Sigmoid colon (tissue), 7 donors: ENCODE measurements around the gene SIDT1. TPM values are rescaled to one million over a fixed set of nuclear protein-coding genes. Genes with fewer than 3 reads are reported as not detected.

Experiments
- DNase-seq: peaks from one replicate; pipeline ENCODE4 v3.0.0-alpha.2; 2019
- H3K27ac ChIP-seq, 4 donors: fragments of 200-600 bp; sonication (generic); one replicate each; pipeline ENCODE4 v1.5.1; 2016 to 2019; ENCODE audit warnings: mild to moderate bottlenecking in 1 of 4
- H3K27me3 ChIP-seq, 3 donors: fragments of 200-600 bp; sonication (generic); one replicate each; pipeline ENCODE4 v1.5.1; 2019; ENCODE audit warnings: mild to moderate bottlenecking in 1 of 3
- H3K36me3 ChIP-seq, 4 donors: fragments of 200-600 bp; sonication (generic); one replicate each; pipeline ENCODE4 v1.5.1; 2016 to 2019
- H3K4me1 ChIP-seq, 4 donors: fragments of 200-600 bp; sonication (generic); one replicate each; pipeline ENCODE4 v1.5.1; 2017 to 2019
- H3K4me3 ChIP-seq, 4 donors: fragments of 200-600 bp; sonication (generic); one replicate each; pipeline ENCODE4 v1.5.1; 2017 to 2019; ENCODE audit warnings: mild to moderate bottlenecking in 2 of 4, moderate library complexity in 1 of 4
- H3K9me3 ChIP-seq, 4 donors: fragments of 200-600 bp in 3 of 4; sonication (generic) in 3 of 4; one replicate each; pipeline versions ENCODE4 v1.5.1 to v1.6.1; 2013 to 2019
- EP300 ChIP-seq, 4 donors: sonication (generic); formaldehyde crosslinking; IDR thresholded peaks; one replicate each; pipeline ENCODE4 v1.6.1; 2017; ENCODE audit warnings: antibody characterized with exemption in 4 of 4
- POLR2A ChIP-seq, 2 donors: fragments of 450-650 bp; IDR thresholded peaks; one replicate each; pipeline ENCODE4 v1.6.1; 2016; ENCODE audit warnings: antibody characterized with exemption in 2 of 2, mild to moderate bottlenecking in 2 of 2, moderate library complexity in 2 of 2
- POLR2AphosphoS5 ChIP-seq, 4 donors: sonication (generic); formaldehyde crosslinking; IDR thresholded peaks; one replicate each; pipeline ENCODE4 v1.6.1; 2017; ENCODE audit warnings: antibody characterized with exemption in 4 of 4
- WGBS, 2 donors: extraction: QIAGEN DNeasy Blood & Tissue Kit; methylation state at CpG; one replicate each; pipeline ENCODE4 v1.1.7; 2013; 5-methylcytosine and 5-hydroxymethylcytosine counted together
- intact Hi-C: fragments of 100-400 bp; cut with DNase I; formaldehyde crosslinking; loops from one replicate; pipeline ENCODE4 v1.15.1; 2023
- polyA plus RNA-seq, 3 donors: library from polyadenylated mRNA; stranded (reverse); fragments of 200-250 nt; gene quantifications; one replicate each; pipeline ENCODE4 v1.2.3, GENCODE V29; 2013
- total RNA-seq, 4 donors: library from RNA; depleted of rRNA; stranded (reverse); fragments of >200 nt; gene quantifications; one replicate each; pipeline ENCODE4 v1.1.0, GENCODE V29; 2016
- TF ChIP-seq, protein P1 (sequence below), 4 experiments: fragments of 450-650 bp in 3 of 4; fragments of 200-600 bp in 1 of 4; IDR thresholded peaks; one replicate each; pipeline ENCODE4 v1.5.1; 2016 to 2019; ENCODE audit warnings: antibody characterized with exemption in 4 of 4, mild to moderate bottlenecking in 3 of 4, moderate library complexity in 2 of 4
- donor health status: healthy with polysubstance abuse.
- donor health status: Bipolar disorder and iron deficiency.
- donor health status: healthy.

The SIDT1 gene
- total and polyA plus RNA-seq, 7 donors, result 0.49 to 16.7 (median 1.4) TPM

DNA sequence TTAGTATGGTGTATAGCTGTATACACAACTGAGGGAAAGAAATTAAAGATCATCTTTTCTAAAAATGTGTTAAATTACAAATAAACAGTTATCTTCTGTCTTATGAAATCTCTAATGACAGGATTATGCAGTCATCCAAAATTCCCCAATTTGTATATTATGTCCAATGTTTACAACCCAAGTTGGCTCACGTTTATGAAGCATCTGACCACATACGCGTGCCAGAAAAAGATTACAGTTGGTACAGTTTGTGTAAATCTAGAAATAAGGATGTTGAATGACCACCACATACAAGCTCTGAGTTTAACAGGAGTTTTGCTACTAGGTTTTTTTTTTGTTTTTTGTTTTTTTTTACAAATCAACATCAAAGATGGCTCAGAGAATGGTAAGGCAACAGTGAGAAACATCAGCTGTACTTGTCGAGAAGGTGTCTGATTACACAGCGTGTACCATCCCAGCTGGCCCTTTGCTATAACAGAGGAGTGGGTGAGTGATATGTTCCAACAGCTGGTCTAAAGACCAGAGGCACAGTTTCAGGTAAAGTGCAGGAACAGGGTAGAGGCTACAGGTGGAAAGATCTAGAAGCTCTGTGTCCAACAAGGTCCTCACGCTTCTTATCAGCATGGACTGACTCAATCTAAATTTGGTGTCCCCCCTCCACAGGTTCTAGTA is 117.0 kb downstream of the SIDT1 start:
- intact Hi-C loops, result no loop called here
- no peaks in the 10 kb centered on the region for H3K27me3 ChIP-seq
- DNase-seq, result no peak
- peaks cover 0 to 30% (median 17%) of the 10 kb centered on the region in 4 donors for H3K4me1 ChIP-seq
- peaks cover 0 to 5% (median 0%) of the 10 kb centered on the region in 4 donors for H3K9me3 ChIP-seq
- H3K27ac ChIP-seq, result peak overlapping the region in 2 of 4 donors; percentile 4 to 61
- WGBS, 2 donors, result 86 to 92% methylated on average over 6 of the region's 6 CpGs
- no peak overlapping the region for H3K4me3 ChIP-seq
- TF ChIP-seq EP300 (IDR thresholded peaks at IDR 0.05) (no peak), POLR2A (IDR thresholded peaks at IDR 0.05) (no peak), POLR2AphosphoS5 (IDR thresholded peaks at IDR 0.05) (no peak)
- TF ChIP-seq, protein P1, sequence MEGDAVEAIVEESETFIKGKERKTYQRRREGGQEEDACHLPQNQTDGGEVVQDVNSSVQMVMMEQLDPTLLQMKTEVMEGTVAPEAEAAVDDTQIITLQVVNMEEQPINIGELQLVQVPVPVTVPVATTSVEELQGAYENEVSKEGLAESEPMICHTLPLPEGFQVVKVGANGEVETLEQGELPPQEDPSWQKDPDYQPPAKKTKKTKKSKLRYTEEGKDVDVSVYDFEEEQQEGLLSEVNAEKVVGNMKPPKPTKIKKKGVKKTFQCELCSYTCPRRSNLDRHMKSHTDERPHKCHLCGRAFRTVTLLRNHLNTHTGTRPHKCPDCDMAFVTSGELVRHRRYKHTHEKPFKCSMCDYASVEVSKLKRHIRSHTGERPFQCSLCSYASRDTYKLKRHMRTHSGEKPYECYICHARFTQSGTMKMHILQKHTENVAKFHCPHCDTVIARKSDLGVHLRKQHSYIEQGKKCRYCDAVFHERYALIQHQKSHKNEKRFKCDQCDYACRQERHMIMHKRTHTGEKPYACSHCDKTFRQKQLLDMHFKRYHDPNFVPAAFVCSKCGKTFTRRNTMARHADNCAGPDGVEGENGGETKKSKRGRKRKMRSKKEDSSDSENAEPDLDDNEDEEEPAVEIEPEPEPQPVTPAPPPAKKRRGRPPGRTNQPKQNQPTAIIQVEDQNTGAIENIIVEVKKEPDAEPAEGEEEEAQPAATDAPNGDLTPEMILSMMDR (IDR thresholded peaks at IDR 0.05), result no peak
- no peaks in the 10 kb centered on the region for H3K36me3 ChIP-seq

DNA sequence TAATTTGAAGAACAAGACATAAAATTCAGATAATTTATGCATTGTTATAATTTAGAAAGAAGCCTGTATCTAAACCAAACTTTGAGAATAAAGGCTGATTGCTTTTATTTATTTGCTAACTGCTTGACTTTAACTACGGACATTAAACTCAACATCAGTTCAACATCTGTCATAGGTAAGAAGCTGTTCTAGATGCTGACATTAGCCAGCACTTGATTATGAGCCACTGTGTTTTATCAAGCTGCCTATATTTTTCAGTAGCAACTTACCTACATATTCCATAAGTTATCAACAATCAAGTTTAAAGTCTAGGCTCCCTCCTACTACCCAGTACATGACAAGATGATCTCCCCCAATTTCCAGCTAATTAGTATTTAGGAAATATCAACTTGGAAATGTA is 122.0 kb downstream of the SIDT1 start:
- WGBS, 2 donors, result 82 to 84% methylated on average over 1 of the region's 1 CpG
- Histone ChIP-seq H3K9me3 (no peaks in the 10 kb centered on the region), H3K27ac (peak overlapping the region in 3 of 4 donors; percentile 37 to 50 (median 43)), H3K36me3 (peaks cover 0 to 6% (median 2%) of the 10 kb centered on the region in 4 donors), H3K4me3 (no peak overlapping the region), H3K27me3 (no peaks in the 10 kb centered on the region), H3K4me1 (peaks cover 0 to 19% (median 13%) of the 10 kb centered on the region in 4 donors)
- TF ChIP-seq, protein P1 (IDR thresholded peaks at IDR 0.05), result no peak
- TF ChIP-seq POLR2AphosphoS5 (IDR thresholded peaks at IDR 0.05) (peak; percentile 24 to 78 (median 56)), POLR2A (IDR thresholded peaks at IDR 0.05) (no peak), EP300 (IDR thresholded peaks at IDR 0.05) (peak in 1 of 4 donors; percentile 5)
- intact Hi-C loops, result no loop called here
- DNase-seq, result no peak

DNA sequence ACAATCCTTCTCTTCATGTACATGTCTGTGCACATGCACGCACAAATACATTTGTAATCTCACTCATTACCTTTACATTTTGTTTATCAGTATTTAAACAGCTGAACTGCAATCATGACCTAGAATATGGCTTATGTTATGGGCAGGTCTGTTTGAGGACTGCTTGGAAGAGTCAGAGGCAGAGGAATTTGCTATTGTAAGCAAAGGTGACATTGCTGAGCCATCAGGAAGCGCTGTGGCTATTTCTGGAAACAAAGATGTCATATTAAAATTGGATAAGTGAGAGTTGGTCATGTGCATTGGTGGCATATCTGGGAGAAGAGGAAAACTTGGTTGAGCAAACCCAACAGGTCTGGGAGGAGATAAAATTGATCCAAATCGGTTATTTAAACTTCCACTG is 122.5 kb downstream of the SIDT1 start:
- WGBS, 2 donors, result 72 to 80% methylated on average over 3 of the region's 3 CpGs
- H3K27me3 ChIP-seq, result no peaks in the 10 kb centered on the region
- peaks cover 0 to 12% (median 5%) of the 10 kb centered on the region in 4 donors for H3K36me3 ChIP-seq
- TF ChIP-seq POLR2A (IDR thresholded peaks at IDR 0.05) (no peak), EP300 (IDR thresholded peaks at IDR 0.05) (no peak), POLR2AphosphoS5 (IDR thresholded peaks at IDR 0.05) (no peak)
- TF ChIP-seq, protein P1 (IDR thresholded peaks at IDR 0.05), result no peak
- H3K27ac ChIP-seq, result peak overlapping the region in 3 of 4 donors; percentile 37 to 50 (median 43)
- peaks cover 0 to 15% (median 11%) of the 10 kb centered on the region in 4 donors for H3K4me1 ChIP-seq
- intact Hi-C loops, result no loop called here
- no peaks in the 10 kb centered on the region for H3K9me3 ChIP-seq
- no peak overlapping the region for H3K4me3 ChIP-seq
- DNase-seq, result no peak

DNA sequence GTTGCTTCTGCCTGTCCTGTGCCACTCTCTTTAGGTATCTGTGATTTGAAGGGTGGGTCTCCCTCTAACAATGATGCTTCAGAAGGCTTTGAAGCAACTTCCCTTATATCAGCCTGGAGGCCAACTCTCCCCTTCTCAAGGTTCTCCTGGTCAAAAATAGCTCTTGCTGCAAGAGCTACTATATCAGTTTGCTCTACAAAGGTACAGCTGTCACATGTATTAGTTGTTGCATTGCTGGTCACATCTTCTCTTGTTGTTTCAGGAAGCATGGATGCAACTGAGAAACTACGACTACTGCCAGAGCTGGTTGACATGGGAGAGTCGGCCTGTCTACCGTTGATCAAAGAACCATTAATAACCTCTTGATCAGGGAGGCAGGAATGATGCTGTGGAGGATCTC is 125.8 kb downstream of the SIDT1 start:
- WGBS, 2 donors, result 96 to 97% methylated on average over 3 of the region's 3 CpGs
- H3K9me3 ChIP-seq, result no peaks in the 10 kb centered on the region
- no peaks in the 10 kb centered on the region for H3K27me3 ChIP-seq
- H3K36me3 ChIP-seq, result peaks cover 0 to 21% (median 6%) of the 10 kb centered on the region in 4 donors
- DNase-seq, result no peak
- peaks cover 0 to 42% (median 23%) of the 10 kb centered on the region in 4 donors for H3K4me1 ChIP-seq
- TF ChIP-seq, protein P1 (IDR thresholded peaks at IDR 0.05), result no peak
- no peak for TF ChIP-seq POLR2A (IDR thresholded peaks at IDR 0.05)
- TF ChIP-seq EP300 (IDR thresholded peaks at IDR 0.05), result no peak
- no peak for TF ChIP-seq POLR2AphosphoS5 (IDR thresholded peaks at IDR 0.05)
- intact Hi-C loops, result no loop called here
- no peak overlapping the region for H3K27ac ChIP-seq
- no peak overlapping the region for H3K4me3 ChIP-seq
